AG04449 (cell line): ENCODE results near the gene TSPAN31.

ENCODE experiments used
- CTCF ChIA-PET: fragments of 350-600 bp; formaldehyde crosslinking; extraction: SDS; loops from one replicate; lab custom pipeline; 2021; ENCODE audit warnings: antibody characterized with exemption; lab: Yijun Ruan, JAX
- POLR2A ChIA-PET: fragments of 400-600, 350-600 bp; formaldehyde crosslinking; extraction: SDS; loops from one replicate; lab custom pipeline; 2020; ENCODE audit warnings: antibody characterized with exemption, inconsistent platforms; lab: Yijun Ruan, JAX
- DNase-seq: peaks from one replicate; pipeline ENCODE4 v3.0.0-alpha.2; 2010; ENCODE audit warnings: low read depth, low spot score
- H3K4me3 ChIP-seq: 2 replicates; pipeline ENCODE4 v1.5.1; 2011; ENCODE audit warnings: low read depth, mild to moderate bottlenecking, control low read depth, low read length
- TF ChIP-seq, protein P1 (sequence below): IDR thresholded peaks from one replicate; pipeline ENCODE4 v1.5.1; 2011; ENCODE audit warnings: mild to moderate bottlenecking, moderate library complexity, low read length, control low read depth, inconsistent platforms; ENCODE audit not compliant: insufficient read depth; ENCODE audit errors: missing control alignments

The TSPAN31 gene

DNA sequence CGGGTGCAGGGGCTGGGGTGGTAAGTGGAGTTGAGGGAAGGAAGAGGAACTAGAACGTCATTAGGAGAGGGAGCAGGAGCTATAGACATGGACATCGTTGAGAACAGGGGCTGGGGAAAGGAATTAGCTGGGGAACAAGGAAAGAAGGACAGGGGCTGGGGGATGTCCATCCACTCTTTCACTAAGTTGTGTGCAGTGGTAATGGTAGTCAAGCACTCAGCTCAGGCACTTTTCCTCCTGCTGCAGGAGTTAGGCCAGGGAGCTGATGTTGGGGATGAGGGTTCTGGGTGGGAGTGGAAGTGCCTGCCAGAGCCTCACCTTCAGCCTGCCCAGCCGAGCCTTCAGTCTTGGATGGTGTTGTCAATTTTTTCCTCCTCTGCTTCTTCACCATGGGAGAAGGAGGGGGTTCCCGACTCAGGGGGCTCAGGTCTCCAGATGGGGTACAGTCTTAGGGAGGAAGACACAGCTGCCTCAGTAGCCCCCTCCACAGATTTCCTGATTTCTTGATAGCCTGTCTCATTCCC is 15.5 kb upstream of the TSPAN31 start:
- ChIA-PET POLR2A (no interaction called here), CTCF (interaction anchor here (1.3 kb wide), 1 partner anchor 15 kb away, joined by 3 read pairs; no protein-coding TSS in a partner anchor)
- TF ChIP-seq, protein P1, sequence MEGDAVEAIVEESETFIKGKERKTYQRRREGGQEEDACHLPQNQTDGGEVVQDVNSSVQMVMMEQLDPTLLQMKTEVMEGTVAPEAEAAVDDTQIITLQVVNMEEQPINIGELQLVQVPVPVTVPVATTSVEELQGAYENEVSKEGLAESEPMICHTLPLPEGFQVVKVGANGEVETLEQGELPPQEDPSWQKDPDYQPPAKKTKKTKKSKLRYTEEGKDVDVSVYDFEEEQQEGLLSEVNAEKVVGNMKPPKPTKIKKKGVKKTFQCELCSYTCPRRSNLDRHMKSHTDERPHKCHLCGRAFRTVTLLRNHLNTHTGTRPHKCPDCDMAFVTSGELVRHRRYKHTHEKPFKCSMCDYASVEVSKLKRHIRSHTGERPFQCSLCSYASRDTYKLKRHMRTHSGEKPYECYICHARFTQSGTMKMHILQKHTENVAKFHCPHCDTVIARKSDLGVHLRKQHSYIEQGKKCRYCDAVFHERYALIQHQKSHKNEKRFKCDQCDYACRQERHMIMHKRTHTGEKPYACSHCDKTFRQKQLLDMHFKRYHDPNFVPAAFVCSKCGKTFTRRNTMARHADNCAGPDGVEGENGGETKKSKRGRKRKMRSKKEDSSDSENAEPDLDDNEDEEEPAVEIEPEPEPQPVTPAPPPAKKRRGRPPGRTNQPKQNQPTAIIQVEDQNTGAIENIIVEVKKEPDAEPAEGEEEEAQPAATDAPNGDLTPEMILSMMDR = no peak
- H3K4me3 ChIP-seq = no peak overlapping the region
- no peak for DNase-seq

DNA sequence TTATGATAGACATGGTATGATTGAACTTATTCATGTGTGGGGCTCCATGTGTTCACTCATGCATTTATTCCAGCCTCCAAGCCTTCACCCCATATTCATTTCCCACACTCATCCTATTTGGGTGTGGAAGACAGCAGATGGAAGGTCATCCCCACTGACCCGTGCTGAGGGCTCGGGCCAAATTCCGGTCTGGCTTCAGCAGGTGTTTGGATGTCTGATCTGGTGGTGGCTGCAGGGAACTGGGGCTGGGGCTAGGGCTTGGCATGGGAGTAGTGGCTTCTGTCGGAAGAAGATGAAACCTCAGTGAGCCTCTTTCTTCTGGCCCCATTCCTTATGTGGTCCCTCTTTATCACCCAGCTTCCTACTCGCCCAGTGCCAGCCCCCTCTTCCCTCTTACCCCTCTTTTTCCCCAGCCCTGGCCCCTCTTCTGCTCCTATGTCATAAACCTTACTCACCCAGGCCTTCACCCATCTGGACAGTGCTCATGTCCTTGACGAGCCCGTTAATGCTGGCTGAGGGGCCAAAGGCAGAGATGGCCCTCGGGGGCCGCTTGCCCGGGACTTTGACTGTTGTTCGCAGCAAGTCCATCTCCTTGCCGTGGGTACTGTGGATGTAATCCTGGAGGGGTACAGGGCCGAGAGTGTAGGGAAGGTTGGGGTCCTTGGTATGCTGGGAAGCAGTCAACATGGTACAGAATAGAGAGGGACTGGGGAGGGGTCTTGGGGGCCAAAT is 14.3 kb upstream of the TSPAN31 start:
- TF ChIP-seq, protein P1 = no peak
- no peak overlapping the region for H3K4me3 ChIP-seq
- ChIA-PET POLR2A (no interaction called here), CTCF (no interaction called here)
- no peak for DNase-seq

DNA sequence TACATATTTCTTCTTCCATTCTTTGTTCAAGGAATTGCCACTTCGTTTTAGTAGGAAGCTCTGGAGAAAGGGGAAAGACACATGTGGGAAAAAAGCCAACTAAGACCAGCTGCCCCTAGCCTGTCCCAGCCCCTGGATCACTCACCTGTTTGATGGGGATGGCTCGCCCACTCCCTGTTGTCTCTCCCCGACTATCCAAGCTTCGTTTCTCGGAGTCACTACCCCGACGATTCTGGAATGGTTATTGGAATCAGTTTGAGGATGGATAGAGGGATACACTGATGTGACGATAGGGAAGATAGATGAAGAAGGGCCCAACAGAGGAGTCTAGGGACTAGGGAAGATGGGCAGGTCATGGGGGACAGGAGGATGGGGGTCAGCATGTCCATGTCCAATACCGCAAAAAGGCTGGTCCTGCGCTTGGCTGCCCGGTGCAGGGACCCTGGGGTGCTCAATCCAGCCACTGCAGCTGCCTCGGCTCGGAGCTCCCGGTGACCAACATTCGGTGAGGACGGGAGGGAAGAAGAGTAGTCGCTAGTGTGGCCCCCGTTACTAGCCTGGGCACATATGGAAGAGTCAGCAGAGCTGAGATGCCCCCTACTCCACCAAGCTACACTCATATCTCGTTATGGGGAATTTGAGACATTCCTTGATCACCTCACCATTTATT is 13.3 kb upstream of the TSPAN31 start:
- no peak for DNase-seq
- CTCF ChIA-PET = interaction anchor here (2.5 kb wide), 1 partner anchor 148 kb away, joined by 8 read pairs; no protein-coding TSS in a partner anchor
- TF ChIP-seq, protein P1 = no peak
- POLR2A ChIA-PET = no interaction called here
- H3K4me3 ChIP-seq = no peak overlapping the region

DNA sequence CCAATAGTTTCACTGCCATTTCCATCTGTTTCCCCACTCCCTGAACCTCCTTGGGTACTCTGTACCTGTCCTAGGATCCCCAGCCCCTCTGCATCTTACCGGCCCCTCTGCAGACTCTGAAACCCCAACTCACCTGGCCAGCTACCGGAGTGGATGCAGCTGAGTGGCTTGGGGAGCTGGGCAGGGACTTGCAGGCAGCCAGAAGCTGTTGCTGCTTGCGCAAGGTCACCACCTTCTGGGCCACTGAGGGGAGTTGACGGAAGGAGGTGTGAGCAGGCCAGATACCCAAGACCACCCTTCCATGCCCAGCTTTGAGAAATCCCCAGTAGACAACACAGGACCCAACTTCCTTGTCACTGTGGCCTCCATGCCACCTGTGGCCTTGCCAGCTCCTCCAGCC is 12.6 kb upstream of the TSPAN31 start:
- ChIA-PET POLR2A (interaction anchor here (0.9 kb wide), 1 partner anchor 12 kb away, joined by 3 read pairs; no protein-coding TSS in a partner anchor), CTCF (interaction anchor here (2.5 to 4.3 kb wide), 2 partner anchors 39 to 149 kb away, joined by 8 to 17 read pairs; partner anchors contain the start of gene OS9)
- H3K4me3 ChIP-seq = no peak overlapping the region
- no peak for DNase-seq
- TF ChIP-seq, protein P1 = no peak

DNA sequence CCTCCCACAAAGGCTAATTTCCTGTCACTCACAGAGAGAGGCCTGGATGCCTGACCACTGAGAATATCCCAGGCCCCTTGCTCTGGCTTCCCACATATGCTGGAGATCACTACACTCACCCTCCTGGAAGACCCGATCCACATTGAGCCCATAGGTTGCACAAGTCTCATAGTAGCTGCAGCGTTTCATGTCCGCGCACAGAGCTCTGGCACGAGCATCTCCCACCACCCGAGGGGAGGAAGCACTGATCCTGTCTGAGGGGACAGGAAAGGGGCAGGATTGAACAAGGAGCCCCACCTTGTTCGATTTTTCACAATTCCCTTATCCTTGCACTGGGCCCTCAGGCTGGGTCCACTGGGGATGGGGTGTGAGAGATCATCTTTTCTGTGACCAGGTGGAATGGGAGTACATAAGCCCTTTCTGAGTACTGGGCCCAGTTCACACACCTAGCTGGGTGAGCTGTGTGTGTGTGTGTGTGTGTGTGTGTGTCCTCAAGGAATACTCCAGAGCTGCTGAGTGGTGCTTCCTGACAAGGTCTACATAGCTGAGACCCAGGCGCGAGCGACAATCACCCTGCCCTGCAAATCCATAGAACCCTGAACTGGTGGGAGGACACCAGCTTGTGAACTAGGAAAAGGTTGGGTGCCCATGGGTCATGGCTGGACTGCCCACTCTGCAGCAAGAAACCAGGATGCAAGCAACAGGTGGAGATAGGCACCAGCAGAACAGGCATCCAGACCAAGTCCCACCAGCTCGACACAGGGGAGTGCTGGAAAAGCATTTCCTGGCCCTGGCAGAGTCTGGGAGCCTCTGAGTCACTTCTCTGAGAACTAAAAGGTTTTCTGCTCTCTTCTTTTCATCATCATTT is 11.9 kb upstream of the TSPAN31 start:
- POLR2A ChIA-PET = interaction anchor here (0.9 kb wide), 2 partner anchors 10 to 13 kb away, joined by 3 read pairs; no protein-coding TSS in a partner anchor
- CTCF ChIA-PET = interaction anchor here (2.5 to 5.2 kb wide), 3 partner anchors 8 to 150 kb away, joined by 8 to 82 read pairs (median 17); partner anchors contain the start of gene OS9
- TF ChIP-seq, protein P1 = no peak
- DNase-seq = no peak
- H3K4me3 ChIP-seq = no peak overlapping the region
